Endothelial cell of umbilical vein (primary cell): ENCODE results near the gene GNAZ.

Source experiments
- CTCF ChIP-seq, 2 donors: IDR thresholded peaks; 1 replicate in 1 of 2; 2 replicates in 1 of 2; pipeline ENCODE4 v1.5.1; 2011; ENCODE audit warnings: low read length in 2 of 2, mild to moderate bottlenecking in 2 of 2, moderate library complexity in 2 of 2, control low read depth in 1 of 2, inconsistent platforms in 1 of 2, low read depth in 1 of 2; ENCODE audit not compliant: insufficient read depth in 1 of 2; ENCODE audit errors: extremely low read depth in 1 of 2
- EZH2 ChIP-seq: IDR thresholded peaks from 2 replicates; pipeline ENCODE4 v1.6.1; 2012; ENCODE audit warnings: borderline replicate concordance, low read depth, mild to moderate bottlenecking, moderate library complexity, low read length, inconsistent platforms; ENCODE audit not compliant: severe bottlenecking
- FOS ChIP-seq: IDR thresholded peaks from 2 replicates; pipeline ENCODE4 v1.6.1; 2011; ENCODE audit warnings: mild to moderate bottlenecking, low read length, moderate library complexity, borderline replicate concordance; ENCODE audit not compliant: insufficient read depth
- JUN ChIP-seq: IDR thresholded peaks from 2 replicates; pipeline ENCODE4 v1.6.1; 2011; ENCODE audit warnings: borderline replicate concordance, low read depth; ENCODE audit not compliant: insufficient read length, insufficient read depth
- POLR2A ChIP-seq: IDR thresholded peaks from 2 replicates; pipeline ENCODE4 v1.6.1; 2012; ENCODE audit warnings: low read depth, mild to moderate bottlenecking, control low read depth, low read length
- POLR2AphosphoS5 ChIP-seq: IDR thresholded peaks from 2 replicates; pipeline ENCODE4 v1.6.1; 2012; ENCODE audit warnings: low read depth, mild to moderate bottlenecking, control low read depth, low read length, moderate library complexity; ENCODE audit not compliant: insufficient read depth

GRCh38 chr22:23098230-23098705 lies 27.9 kb downstream of the GNAZ start:
- TF ChIP-seq CTCF (IDR thresholded peaks at IDR 0.05; ENCODE audit: extremely low read depth in 1 of 2, insufficient read depth in 1 of 2, low read depth in 1 of 2, low read length in 2 of 2), result no peak
- TF ChIP-seq POLR2A, result no peak
- TF ChIP-seq JUN, result no peak
- TF ChIP-seq POLR2AphosphoS5, result no peak
- no peak for TF ChIP-seq EZH2
- TF ChIP-seq FOS, result no peak
